GM12878 (cell line): ENCODE data around the gene RGS16. TPM values are rescaled to one million over a fixed set of nuclear protein-coding genes. Genes with fewer than 3 reads are reported as not detected.

Source experiments
- ATAC-seq: fragments of 200-7000 bp; cut with Tn5 transposase; 3 replicates; pipeline ENCODE4 v1.9.1; 2020; ENCODE audit warnings: mild to moderate bottlenecking, moderate library complexity
- BruUV-seq: library from RNA; stranded (reverse); fragments of 400-500 nt; replicated peaks from 2 replicates; lab custom pipeline; 2021; lab: Mats Ljungman, UMichigan
- CTCF ChIA-PET: fragments of 300-600 bp; sonication (Branson Sonifier 250); formaldehyde crosslinking; extraction: SDS; loops from one replicate; lab custom pipeline; 2021; ENCODE audit warnings: inconsistent platforms; lab: Yijun Ruan, JAX
- POLR2A ChIA-PET: fragments of 350-600 bp; formaldehyde crosslinking; extraction: SDS; loops from one replicate; lab custom pipeline; 2021; ENCODE audit warnings: inconsistent platforms; lab: Charles Lee
- RAD21 ChIA-PET: fragments of 300-600 bp; sonication (Branson Sonifier 250); formaldehyde crosslinking; loops from one replicate; lab custom pipeline; 2023; ENCODE audit warnings: antibody characterized with exemption; ENCODE audit not compliant: unreplicated experiment; lab: Charles Lee
- SMC1A ChIA-PET: fragments of 300-600 bp; sonication (Branson Sonifier 250); formaldehyde crosslinking; loops from one replicate; lab custom pipeline; 2023; ENCODE audit not compliant: unreplicated experiment, uncharacterized antibody; lab: Charles Lee
- DNase-seq: peaks from one replicate; pipeline ENCODE4 v3.0.0-alpha.2; 2011; ENCODE audit warnings: low read depth, low spot score
- FAIRE-seq: peaks from 3 replicates; lab custom pipeline; 2011; peaks lifted over from hg19 to GRCh38; lab: Jason Lieb, UNC
- H2AFZ ChIP-seq: 2 replicates; pipeline ENCODE4 v1.6.0; 2011; ENCODE audit warnings: low read depth, low read length, control low read depth; ENCODE audit not compliant: control insufficient read depth
- H3K27ac ChIP-seq: 2 replicates; pipeline ENCODE4 v1.5.1; 2011; ENCODE audit warnings: control low read depth; ENCODE audit not compliant: control insufficient read depth, insufficient read depth
- H3K27me3 ChIP-seq, 2 experiments: replicated peaks in 1 of 2; 2 replicates each; pipeline versions ENCODE4 v1.6.0 to v1.6.1; 2011; ENCODE audit warnings: low read length in 1 of 2; ENCODE audit not compliant: control insufficient read depth in 2 of 2, insufficient read depth in 2 of 2
- H3K36me3 ChIP-seq, 2 experiments: 2 replicates each; pipeline ENCODE4 v1.5.1; 2011; ENCODE audit warnings: low read length in 1 of 2; ENCODE audit not compliant: control insufficient read depth in 2 of 2, insufficient read depth in 2 of 2
- H3K4me1 ChIP-seq: 2 replicates; pipeline ENCODE4 v1.6.1; 2011; ENCODE audit warnings: mild to moderate bottlenecking, low read length, moderate library complexity, mixed read lengths; ENCODE audit not compliant: control insufficient read depth, insufficient read depth
- H3K4me2 ChIP-seq: 2 replicates; pipeline ENCODE4 v1.6.0; 2011; ENCODE audit warnings: control low read depth; ENCODE audit not compliant: control insufficient read depth, insufficient read depth
- H3K4me3 ChIP-seq: fragments of 200-600 bp; sonication (generic); 2 replicates; pipeline ENCODE4 v1.5.1; 2016
- H3K79me2 ChIP-seq: 2 replicates; pipeline ENCODE4 v1.6.0; 2011; ENCODE audit warnings: low read length; ENCODE audit not compliant: control insufficient read depth, insufficient read depth
- H3K9ac ChIP-seq: 2 replicates; pipeline ENCODE4 v1.8.0; 2011; ENCODE audit warnings: low read length, control low read depth, mixed read lengths; ENCODE audit not compliant: control insufficient read depth, insufficient read depth
- H3K9me3 ChIP-seq: replicated peaks from 3 replicates; pipeline ENCODE4 v1.5.1; 2011; ENCODE audit warnings: mild to moderate bottlenecking, low read length; ENCODE audit not compliant: control insufficient read depth, insufficient read depth
- H4K20me1 ChIP-seq: 2 replicates; pipeline ENCODE4 v1.6.0; 2011; ENCODE audit not compliant: control insufficient read depth, insufficient read depth
- EP300 ChIP-seq, 2 experiments: fragments of 150-350 bp in 1 of 2; IDR thresholded peaks; 2 replicates each; pipeline ENCODE4 v1.6.1; 2011 to 2012; ENCODE audit warnings: low read depth in 2 of 2, low read length in 2 of 2, borderline replicate concordance in 1 of 2, improper control_type of control experiment in 1 of 2, inconsistent platforms in 1 of 2; ENCODE audit not compliant: control insufficient read depth in 1 of 2
- FOXM1 ChIP-seq: IDR thresholded peaks from 2 replicates; pipeline ENCODE4 v1.6.1; 2012; ENCODE audit warnings: low read depth, mild to moderate bottlenecking, inconsistent platforms, low read length, moderate library complexity
- IRF4 ChIP-seq: IDR thresholded peaks from 2 replicates; pipeline ENCODE4 v1.6.1; 2011; ENCODE audit warnings: low read depth, low read length
- IRF5 ChIP-seq: fragments of 450-650 bp; IDR thresholded peaks from 2 replicates; pipeline ENCODE4 v1.6.1; 2017; ENCODE audit warnings: borderline replicate concordance
- MXI1 ChIP-seq: fragments of 150-350 bp; IDR thresholded peaks from 2 replicates; pipeline ENCODE4 v1.6.1; 2011; ENCODE audit warnings: low read depth, mild to moderate bottlenecking, inconsistent platforms, low read length, improper control_type of control experiment
- NRF1 ChIP-seq: conservative IDR thresholded peaks from 2 replicates; pipeline ENCODE4 v1.6.1; 2011; ENCODE audit warnings: mild to moderate bottlenecking, low read depth, low read length, improper control_type of control experiment
- TAF1 ChIP-seq: IDR thresholded peaks from 2 replicates; pipeline ENCODE4 v1.6.1; 2011; ENCODE audit warnings: mild to moderate bottlenecking, low read depth, low read length, borderline replicate concordance
- ZBTB4 ChIP-seq: fragments of 450-650 bp; formaldehyde crosslinking; IDR thresholded peaks from 2 replicates; pipeline ENCODE4 v1.4.0; 2022; ENCODE audit warnings: mild to moderate bottlenecking, moderate library complexity
- WGBS: methylation state at CpG from one replicate; pipeline ENCODE4 v1.1.6; 2016; ENCODE audit warnings: low lambda C conversion rate; ENCODE audit not compliant: insufficient replicate concordance, insufficient coverage; ENCODE audit errors: missing lambda C conversion rate; 5-methylcytosine and 5-hydroxymethylcytosine counted together
- in situ Hi-C: fragments of 300-500 bp; cut with MboI; formaldehyde crosslinking; loops from 9 replicates; pipeline ENCODE4 v1.14.3; 2018; ENCODE audit warnings: mixed read lengths
- intact Hi-C: fragments of 100-400 bp; cut with micrococcal nuclease; formaldehyde crosslinking; loops from one replicate; pipeline ENCODE4 v1.14.2; 2022; ENCODE audit not compliant: unreplicated experiment
- polyA plus RNA-seq, 11 experiments: library from polyadenylated mRNA; depleted of rRNA in 4 of 11; unstranded in 6 of 11; stranded (reverse) in 5 of 11; fragments of >200 nt; fragmentation: Nextera tagmentation in 4 of 11; fragmentation: Illumina TruSeq in 1 of 11; extraction: Ambion mirVana in 4 of 11; extraction: Trizol in 1 of 11; gene quantifications; 1 replicate in 1 of 11; 2 replicates in 10 of 11; pipeline versions ENCODE4 v1.2.1 to v1.2.3, GENCODE V29; 2011 to 2016; ENCODE audit warnings: inconsistent platforms in 2 of 11, missing spikeins in 2 of 11, low read depth in 1 of 11
- total RNA-seq, 4 experiments: library from RNA; depleted of rRNA in 3 of 4; stranded (reverse); fragments of >200 nt in 3 of 4; fragmentation: Illumina TruSeq in 1 of 4; extraction: Trizol in 1 of 4; gene quantifications; 2 replicates each; pipeline versions ENCODE4 v1.2.1 to v1.2.3, GENCODE V29; 2013 to 2021

Gene RGS16
- total and polyA plus RNA-seq, 10 of the 15 experiments (the other 5 are each of a cell fraction or from before 2014, with no cell fraction given): 16.4 to 58.2 (median 44.6) TPM

- in situ Hi-C loops: no loop called here
- SMC1A ChIA-PET: interaction anchor here (0.7 to 28.0 kb wide), 19 partner anchors 9 to 226 kb away, joined by 3 to 1145 read pairs (median 5); partner anchors contain the start of genes NPL and RNASEL
- ATAC-seq: peak; percentile 21
- H2AFZ ChIP-seq: peak overlapping the region; percentile 37
- TF ChIP-seq NRF1: no peak
- TF ChIP-seq TAF1: no peak
- TF ChIP-seq IRF4: no peak
- TF ChIP-seq MXI1: 0 out of 2 replicates have a peak, but pooled peaks have one; percentile 27
- no peak for TF ChIP-seq EP300 (IDR thresholded peaks at IDR 0.05; ENCODE audit: borderline replicate concordance in 1 of 2, control insufficient read depth in 1 of 2, low read depth in 2 of 2, low read length in 2 of 2)
- no peak for TF ChIP-seq ZBTB4 (CRISPR knock-in tag)
- TF ChIP-seq IRF5: no peak
- TF ChIP-seq FOXM1: 0 out of 2 replicates have a peak, but pooled peaks have one; percentile 16
- TF ChIP-seq, all 136 proteins: peak for 2
- Histone ChIP-seq H3K9ac (peak overlapping the region; percentile 64), H3K4me1 (peaks cover 17% of the 10 kb centered on the region), H3K27me3 (no peaks in the 10 kb centered on the region), H3K4me2 (peak overlapping the region; percentile 78), H3K9me3 (no peaks in the 10 kb centered on the region), H3K79me2 (peaks cover 37% of the 10 kb centered on the region), H3K36me3 (peaks cover 11 to 24% of the 10 kb centered on the region in 2 experiments; a peak in 3 of 4 replicates), H3K27ac (peak overlapping the region; percentile 54), H4K20me1 (no peaks in the 10 kb centered on the region; the same call in 1 of the 2 replicates), H3K4me3 (peak overlapping the region; percentile 85)
- CTCF ChIA-PET: interaction anchor here (0.7 to 37.4 kb wide), 16 partner anchors 9 to 273 kb away, joined by 3 to 1888 read pairs (median 5); partner anchors contain the start of gene NPL
- RAD21 ChIA-PET: interaction anchor here (0.7 to 23.0 kb wide), 17 partner anchors 10 to 181 kb away, joined by 3 to 946 read pairs (median 8); no protein-coding TSS in a partner anchor
- 1% methylated on average over 12 of the region's 12 CpGs for WGBS
- FAIRE-seq (no peak), DNase-seq (no peak)
- POLR2A ChIA-PET: interaction anchor here (0.6 to 3.5 kb wide), 16 partner anchors 9 to 185 kb away, joined by 3 to 24 read pairs (median 7); no protein-coding TSS in a partner anchor
- no TSS peak for BruUV-seq
- intact Hi-C loops: loop anchor here (1.0 to 5.0 kb wide), 4 partner anchors 13 to 234 kb away; partner anchors contain the start of gene DHX9
Measured at GRCh38 chr1:182603646-182604174, 479 bp downstream of the RGS16 start.
